ENCODE results near the gene MKX.

Gene MKX

GRCh38 chr10:27710014-27710413 is 35.6 kb downstream of the MKX start:
- Histone ChIP-seq H3K4me1 (ENCODE audit: insufficient read depth, low read length) (no peaks in the 10 kb centered on the region), H3K9ac (ENCODE audit: low read depth, low read length) (no peak overlapping the region), H3K27me3 (ENCODE audit: insufficient read depth, low read length) (no peaks in the 10 kb centered on the region), H3K9me3 (ENCODE audit: insufficient read depth, low read depth, low read length) (no peaks in the 10 kb centered on the region), H3K36me3 (ENCODE audit: insufficient read depth, low read depth, low read length) (no peaks in the 10 kb centered on the region), H3K4me3 (ENCODE audit: low read length) (no peak overlapping the region), H3K27ac (ENCODE audit: low read length) (no peak overlapping the region)

GRCh38 chr10:27709304-27709703 is 36.3 kb downstream of the MKX start:
- H3K36me3 ChIP-seq (ENCODE audit: insufficient read depth, low read depth, low read length) = no peaks in the 10 kb centered on the region
- no peaks in the 10 kb centered on the region for H3K27me3 ChIP-seq (ENCODE audit: insufficient read depth, low read length)
- H3K9me3 ChIP-seq (ENCODE audit: insufficient read depth, low read depth, low read length) = no peaks in the 10 kb centered on the region
- H3K27ac ChIP-seq (ENCODE audit: low read length) = no peak overlapping the region
- H3K9ac ChIP-seq (ENCODE audit: low read depth, low read length) = no peak overlapping the region
- no peaks in the 10 kb centered on the region for H3K4me1 ChIP-seq (ENCODE audit: insufficient read depth, low read length)
- H3K4me3 ChIP-seq (ENCODE audit: low read length) = no peak overlapping the region

DNA sequence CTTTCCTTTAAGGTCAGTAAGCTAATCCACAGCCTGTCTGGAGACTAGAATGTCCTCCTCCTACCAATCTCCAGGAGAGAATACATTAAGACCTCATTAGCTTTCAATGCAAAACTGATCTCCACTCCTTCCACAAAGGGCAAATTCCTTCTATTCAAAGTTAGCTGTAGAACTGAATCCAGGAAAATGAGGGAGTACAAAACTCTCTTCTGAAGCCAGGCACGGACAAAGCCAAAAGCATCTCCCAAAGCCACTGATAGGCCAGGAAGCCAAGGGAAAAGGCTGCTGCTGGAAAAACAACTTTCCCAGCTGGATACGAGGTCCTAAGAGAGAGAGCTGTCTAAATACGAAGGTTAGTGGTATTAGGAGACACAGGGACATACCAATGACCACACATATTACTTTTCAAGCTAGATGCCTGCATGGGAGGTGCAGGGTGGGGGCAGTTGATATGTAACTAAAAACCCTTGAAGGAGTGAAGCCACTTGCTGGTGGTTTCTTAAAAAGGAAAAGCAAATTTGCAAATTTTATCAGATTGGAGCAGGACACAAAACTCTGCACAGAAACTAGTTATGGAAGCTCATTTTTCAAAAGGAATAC is 43.6 kb downstream of the MKX start:
- Histone ChIP-seq H3K9ac (ENCODE audit: low read depth, low read length) (no peak overlapping the region), H3K4me1 (ENCODE audit: insufficient read depth, low read length) (peaks cover 12% of the 10 kb centered on the region; the same call in 1 of the 2 replicates), H3K9me3 (ENCODE audit: insufficient read depth, low read depth, low read length) (no peaks in the 10 kb centered on the region), H3K27me3 (ENCODE audit: insufficient read depth, low read length) (no peaks in the 10 kb centered on the region), H3K36me3 (ENCODE audit: insufficient read depth, low read depth, low read length) (no peaks in the 10 kb centered on the region), H3K4me3 (ENCODE audit: low read length) (no peak overlapping the region), H3K27ac (ENCODE audit: low read length) (no peak overlapping the region)

GRCh38 chr10:27699776-27700175 is 45.8 kb downstream of the MKX start:
- Histone ChIP-seq H3K9ac (ENCODE audit: low read depth, low read length) (no peak overlapping the region), H3K9me3 (ENCODE audit: insufficient read depth, low read depth, low read length) (no peaks in the 10 kb centered on the region), H3K27ac (ENCODE audit: low read length) (no peak overlapping the region), H3K27me3 (ENCODE audit: insufficient read depth, low read length) (no peaks in the 10 kb centered on the region), H3K4me3 (ENCODE audit: low read length) (no peak overlapping the region), H3K4me1 (ENCODE audit: insufficient read depth, low read length) (peaks cover 12% of the 10 kb centered on the region; the same call in 1 of the 2 replicates), H3K36me3 (ENCODE audit: insufficient read depth, low read depth, low read length) (no peaks in the 10 kb centered on the region)

GRCh38 chr10:27698961-27699360 is 46.7 kb downstream of the MKX start:
- Histone ChIP-seq H3K27ac (ENCODE audit: low read length) (no peak overlapping the region), H3K36me3 (ENCODE audit: insufficient read depth, low read depth, low read length) (no peaks in the 10 kb centered on the region)

DNA sequence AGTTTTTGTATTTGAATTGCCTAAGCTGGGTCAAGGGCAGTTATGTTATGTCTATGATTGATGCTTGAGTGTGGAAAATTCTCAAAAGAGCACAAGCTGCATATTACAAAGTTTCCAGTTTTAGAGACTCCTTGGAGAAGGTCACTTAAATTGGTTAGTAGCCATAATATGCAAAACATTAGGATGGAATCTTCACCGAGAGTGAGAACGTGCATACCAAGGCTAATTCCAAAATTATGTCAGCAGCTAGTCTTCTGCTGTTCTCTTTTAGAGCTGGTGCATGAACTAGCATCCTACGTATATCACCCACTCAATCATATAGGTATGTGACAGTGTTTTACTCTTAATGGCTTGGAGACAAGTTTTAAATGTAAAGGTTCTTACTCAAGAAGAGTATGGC is 49.2 kb downstream of the MKX start:
- Histone ChIP-seq H3K27ac (ENCODE audit: low read length) (no peak overlapping the region), H3K4me1 (ENCODE audit: insufficient read depth, low read length) (peaks cover 5% of the 10 kb centered on the region; the same call in 1 of the 2 replicates), H3K9me3 (ENCODE audit: insufficient read depth, low read depth, low read length) (no peaks in the 10 kb centered on the region), H3K27me3 (ENCODE audit: insufficient read depth, low read length) (no peaks in the 10 kb centered on the region), H3K9ac (ENCODE audit: low read depth, low read length) (no peak overlapping the region), H3K4me3 (ENCODE audit: low read length) (no peak overlapping the region), H3K36me3 (ENCODE audit: insufficient read depth, low read depth, low read length) (no peaks in the 10 kb centered on the region)

More at GRCh38 chr10:27698961-27699360, 46.7 kb downstream of the MKX start:
- no peak overlapping the region for H3K9ac ChIP-seq (ENCODE audit: low read depth, low read length)
- no peaks in the 10 kb centered on the region for H3K9me3 ChIP-seq (ENCODE audit: insufficient read depth, low read depth, low read length)
- H3K4me1 ChIP-seq (ENCODE audit: insufficient read depth, low read length) = peaks cover 12% of the 10 kb centered on the region; the same call in 1 of the 2 replicates
- H3K27me3 ChIP-seq (ENCODE audit: insufficient read depth, low read length) = no peaks in the 10 kb centered on the region
- no peak overlapping the region for H3K4me3 ChIP-seq (ENCODE audit: low read length)

- Histone ChIP-seq H3K27me3 (ENCODE audit: insufficient read depth, low read length) (no peaks in the 10 kb centered on the region), H3K9me3 (ENCODE audit: insufficient read depth, low read depth, low read length) (no peaks in the 10 kb centered on the region), H3K36me3 (ENCODE audit: insufficient read depth, low read depth, low read length) (no peaks in the 10 kb centered on the region), H3K9ac (ENCODE audit: low read depth, low read length) (no peak overlapping the region), H3K27ac (ENCODE audit: low read length) (no peak overlapping the region), H3K4me1 (ENCODE audit: insufficient read depth, low read length) (peaks cover 5% of the 10 kb centered on the region; the same call in 1 of the 2 replicates), H3K4me3 (ENCODE audit: low read length) (no peak overlapping the region)
These were observed 49.9 kb downstream of the MKX start for GRCh38 chr10:27695706-27696105.

DNA sequence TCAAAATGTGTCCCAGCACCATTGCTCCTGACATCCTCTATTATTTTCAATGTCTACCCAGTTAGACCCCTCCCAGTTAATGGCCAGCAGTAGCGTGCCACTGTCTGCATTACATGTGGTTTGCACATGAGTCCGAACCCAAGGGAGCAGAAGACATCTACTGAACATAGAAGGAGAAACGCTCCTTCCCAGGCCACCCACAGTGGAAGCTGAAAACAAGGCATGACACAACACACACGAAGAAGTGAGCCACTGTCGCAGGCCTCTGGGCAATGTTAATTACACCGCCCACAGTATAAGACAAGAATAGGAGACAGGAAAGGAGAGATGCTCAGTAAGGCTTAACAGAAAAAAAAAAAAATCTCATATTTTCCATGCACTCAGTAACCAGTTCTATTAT is 50.5 kb downstream of the MKX start:
- H3K4me3 ChIP-seq (ENCODE audit: low read length) = no peak overlapping the region
- no peaks in the 10 kb centered on the region; the same call in 1 of the 2 replicates for H3K4me1 ChIP-seq (ENCODE audit: insufficient read depth, low read length)
- H3K36me3 ChIP-seq (ENCODE audit: insufficient read depth, low read depth, low read length) = no peaks in the 10 kb centered on the region
- H3K27ac ChIP-seq (ENCODE audit: low read length) = no peak overlapping the region
- no peak overlapping the region for H3K9ac ChIP-seq (ENCODE audit: low read depth, low read length)
- no peaks in the 10 kb centered on the region for H3K27me3 ChIP-seq (ENCODE audit: insufficient read depth, low read length)
- H3K9me3 ChIP-seq (ENCODE audit: insufficient read depth, low read depth, low read length) = no peaks in the 10 kb centered on the region

- no peak overlapping the region for H3K9ac ChIP-seq (ENCODE audit: low read depth, low read length)
- H3K27me3 ChIP-seq (ENCODE audit: insufficient read depth, low read length) = no peaks in the 10 kb centered on the region
- H3K4me1 ChIP-seq (ENCODE audit: insufficient read depth, low read length) = no peaks in the 10 kb centered on the region
- no peak overlapping the region for H3K4me3 ChIP-seq (ENCODE audit: low read length)
- H3K27ac ChIP-seq (ENCODE audit: low read length) = no peak overlapping the region
- no peaks in the 10 kb centered on the region for H3K36me3 ChIP-seq (ENCODE audit: insufficient read depth, low read depth, low read length)
- H3K9me3 ChIP-seq (ENCODE audit: insufficient read depth, low read depth, low read length) = peaks cover 5% of the 10 kb centered on the region; the same call in 1 of the 2 replicates
These were observed 53.0 kb downstream of the MKX start for GRCh38 chr10:27692663-27693062.

GRCh38 chr10:27688991-27689390 is 56.6 kb downstream of the MKX start:
- H3K27ac ChIP-seq (ENCODE audit: low read length) = no peak overlapping the region
- H3K27me3 ChIP-seq (ENCODE audit: insufficient read depth, low read length) = no peaks in the 10 kb centered on the region
- no peak overlapping the region for H3K9ac ChIP-seq (ENCODE audit: low read depth, low read length)
- peaks cover 5% of the 10 kb centered on the region; the same call in 1 of the 2 replicates for H3K9me3 ChIP-seq (ENCODE audit: insufficient read depth, low read depth, low read length)
- no peaks in the 10 kb centered on the region for H3K36me3 ChIP-seq (ENCODE audit: insufficient read depth, low read depth, low read length)
- H3K4me1 ChIP-seq (ENCODE audit: insufficient read depth, low read length) = no peaks in the 10 kb centered on the region
- no peak overlapping the region for H3K4me3 ChIP-seq (ENCODE audit: low read length)

DNA sequence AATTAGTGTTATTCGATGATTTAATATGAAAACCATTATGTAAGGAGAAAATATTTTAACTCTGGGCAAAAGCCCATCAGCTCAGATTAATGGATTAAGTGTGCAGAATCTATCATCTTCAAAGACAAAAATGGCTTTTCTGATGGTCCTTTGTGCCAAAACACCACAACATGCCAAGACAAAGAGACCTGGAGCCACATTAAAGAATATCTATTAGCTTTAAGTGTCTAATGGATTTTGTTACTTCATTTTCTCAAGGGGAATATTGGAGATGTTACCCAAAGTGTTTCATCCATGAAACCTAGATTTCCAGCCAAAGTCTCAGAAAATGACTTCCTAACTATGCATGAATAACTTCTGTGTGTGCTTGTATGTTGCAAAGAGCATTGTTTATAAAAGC is 57.3 kb downstream of the MKX start:
- Histone ChIP-seq H3K36me3 (ENCODE audit: insufficient read depth, low read depth, low read length) (no peaks in the 10 kb centered on the region), H3K4me1 (ENCODE audit: insufficient read depth, low read length) (no peaks in the 10 kb centered on the region), H3K9ac (ENCODE audit: low read depth, low read length) (no peak overlapping the region), H3K27me3 (ENCODE audit: insufficient read depth, low read length) (no peaks in the 10 kb centered on the region), H3K27ac (ENCODE audit: low read length) (no peak overlapping the region), H3K9me3 (ENCODE audit: insufficient read depth, low read depth, low read length) (peaks cover 5% of the 10 kb centered on the region; the same call in 1 of the 2 replicates), H3K4me3 (ENCODE audit: low read length) (no peak overlapping the region)

DNA sequence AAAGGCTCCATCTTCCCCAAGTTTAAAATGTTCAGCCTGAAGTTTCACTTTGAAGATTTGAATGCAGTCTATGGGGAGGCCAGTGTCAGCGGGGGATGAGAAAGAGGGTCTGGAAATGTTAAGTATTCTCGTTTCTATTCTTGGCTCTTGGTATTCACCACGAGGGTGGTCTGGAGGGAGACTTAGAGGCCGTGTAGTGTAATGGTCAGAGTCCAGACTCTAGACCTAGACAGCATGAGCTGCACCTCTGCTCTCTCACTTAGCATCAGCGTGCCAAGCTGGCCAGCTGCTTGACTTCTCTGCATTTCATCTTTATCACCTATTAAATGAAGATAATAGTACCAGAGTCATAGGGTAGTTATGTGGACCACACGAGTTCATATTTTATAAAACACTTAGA is 57.9 kb downstream of the MKX start:
- Histone ChIP-seq H3K4me1 (ENCODE audit: insufficient read depth, low read length) (no peaks in the 10 kb centered on the region), H3K27ac (ENCODE audit: low read length) (no peak overlapping the region), H3K9me3 (ENCODE audit: insufficient read depth, low read depth, low read length) (peaks cover 5% of the 10 kb centered on the region; the same call in 1 of the 2 replicates), H3K36me3 (ENCODE audit: insufficient read depth, low read depth, low read length) (no peaks in the 10 kb centered on the region), H3K4me3 (ENCODE audit: low read length) (no peak overlapping the region), H3K27me3 (ENCODE audit: insufficient read depth, low read length) (no peaks in the 10 kb centered on the region), H3K9ac (ENCODE audit: low read depth, low read length) (no peak overlapping the region)

All from iPS-20b (cell line).